OCI-LY3 (cell line): ENCODE measurements around the gene ERO1A.

Source experiments
- H2AFZ ChIP-seq: fragments of 200-600, 300-600 bp; shearing (Covaris generic); 2 replicates; pipeline ENCODE4 v1.6.0; 2014; ENCODE audit warnings: antibody characterized with exemption, low read depth, low read length
- H3K27ac ChIP-seq: fragments of 200-600, 300-600 bp; sonication (generic); 2 replicates; pipeline ENCODE4 v1.5.1; 2014; ENCODE audit warnings: mild to moderate bottlenecking, low read length, moderate library complexity, mixed read lengths
- H3K27me3 ChIP-seq: fragments of 200-600, 300-600 bp; sonication (generic); 2 replicates; pipeline ENCODE4 v1.6.1; 2014; ENCODE audit warnings: low read depth, low read length, mixed read lengths
- H3K36me3 ChIP-seq: fragments of 200-600, 300-600 bp; sonication (generic); replicated peaks from 2 replicates; pipeline ENCODE3; 2014; ENCODE audit warnings: low read depth, low read length, mixed read lengths
- H3K4me1 ChIP-seq: fragments of 300-600, 200-600 bp; sonication (generic); 2 replicates; pipeline ENCODE4 v1.6.1; 2014; ENCODE audit warnings: low read length, mixed read lengths
- H3K4me2 ChIP-seq: fragments of 200-600, 300-600 bp; sonication (generic); 2 replicates; pipeline ENCODE4 v1.6.1; 2014; ENCODE audit warnings: low read length, mixed read lengths
- H3K4me3 ChIP-seq: fragments of 300-600, 200-600 bp; sonication (generic); 2 replicates; pipeline ENCODE4 v1.5.1; 2014; ENCODE audit warnings: antibody characterized with exemption, mild to moderate bottlenecking, low read length, moderate library complexity
- H3K79me2 ChIP-seq: fragments of 300-600, 200-600 bp; shearing (Covaris generic); 2 replicates; pipeline ENCODE4 v1.6.1; 2014; ENCODE audit warnings: mild to moderate bottlenecking, low read length, mixed read lengths
- H3K9ac ChIP-seq: fragments of 300-600, 200-600 bp; shearing (Covaris generic); 2 replicates; pipeline ENCODE4 v1.6.0; 2014; ENCODE audit warnings: mild to moderate bottlenecking, low read length, moderate library complexity
- H3K9me3 ChIP-seq: fragments of 200-600, 300-600 bp; shearing (Covaris generic); 2 replicates; pipeline ENCODE4 v1.6.1; 2014; ENCODE audit warnings: low read length, mixed read lengths; ENCODE audit not compliant: insufficient read depth
- H4K20me1 ChIP-seq: fragments of 200-600, 300-600 bp; sonication (generic); 2 replicates; pipeline ENCODE4 v1.6.1; 2016; ENCODE audit warnings: low read length, mixed read lengths; ENCODE audit not compliant: insufficient read depth
- CTCF ChIP-seq: fragments of 200-600, 300-600 bp; sonication (generic); IDR thresholded peaks from 2 replicates; pipeline ENCODE4 v1.5.1; 2014; ENCODE audit warnings: antibody characterized with exemption, low read length, low read depth
- EZH2phosphoT487 ChIP-seq: fragments of 200-600 bp; shearing (Covaris generic); IDR thresholded peaks from 2 replicates; pipeline ENCODE4 v1.6.1; 2018; ENCODE audit warnings: antibody characterized with exemption, mixed run types, low read depth

ERO1A gene

DNA sequence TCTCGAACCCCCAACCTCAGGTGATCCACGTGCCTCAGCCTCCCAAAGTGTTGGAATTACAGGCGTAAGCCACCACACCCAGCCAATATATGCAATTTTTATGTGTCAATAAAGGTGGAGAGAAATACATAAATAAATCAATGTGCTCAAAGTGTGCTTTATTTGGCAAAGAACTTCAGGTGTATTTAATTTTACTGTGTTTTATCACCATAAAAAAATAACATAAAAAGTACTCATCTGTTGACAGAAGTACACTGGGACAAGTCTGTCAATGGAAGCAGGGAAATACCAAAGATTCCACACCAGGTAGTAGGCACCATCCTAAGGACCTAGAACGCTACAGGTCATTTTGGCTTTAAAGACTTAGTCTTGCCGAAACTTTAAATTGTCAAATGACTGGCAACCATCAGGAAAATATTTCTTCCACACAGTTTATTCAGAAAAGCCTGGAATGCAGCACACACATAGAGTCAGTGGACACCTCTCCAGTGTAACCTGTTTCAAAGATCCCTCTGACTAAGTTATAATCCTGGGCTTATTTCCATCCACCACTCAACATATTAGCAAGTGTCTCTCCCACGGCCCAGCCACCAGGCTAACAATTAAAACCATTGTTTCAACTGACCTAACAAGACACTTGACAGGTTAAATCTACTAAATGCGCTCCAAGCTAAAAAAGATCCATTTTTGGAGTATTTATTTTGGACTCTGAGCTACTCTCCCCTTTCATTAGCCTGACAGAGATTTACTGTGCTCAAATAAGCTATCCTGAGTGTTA is 4.2 kb downstream of the ERO1A start:
- Histone ChIP-seq H3K4me3 (no peak overlapping the region), H3K79me2 (peaks cover 93% of the 10 kb centered on the region), H3K9ac (no peak overlapping the region), H3K4me2 (no peak overlapping the region), H3K27me3 (no peaks in the 10 kb centered on the region), H4K20me1 (peaks cover 72% of the 10 kb centered on the region), H3K36me3 (peaks cover 5% of the 10 kb centered on the region), H3K4me1 (peaks cover 10% of the 10 kb centered on the region), H3K27ac (no peak overlapping the region), H2AFZ (no peak overlapping the region), H3K9me3 (no peaks in the 10 kb centered on the region)
- TF ChIP-seq CTCF (no peak), EZH2phosphoT487 (no peak)

DNA sequence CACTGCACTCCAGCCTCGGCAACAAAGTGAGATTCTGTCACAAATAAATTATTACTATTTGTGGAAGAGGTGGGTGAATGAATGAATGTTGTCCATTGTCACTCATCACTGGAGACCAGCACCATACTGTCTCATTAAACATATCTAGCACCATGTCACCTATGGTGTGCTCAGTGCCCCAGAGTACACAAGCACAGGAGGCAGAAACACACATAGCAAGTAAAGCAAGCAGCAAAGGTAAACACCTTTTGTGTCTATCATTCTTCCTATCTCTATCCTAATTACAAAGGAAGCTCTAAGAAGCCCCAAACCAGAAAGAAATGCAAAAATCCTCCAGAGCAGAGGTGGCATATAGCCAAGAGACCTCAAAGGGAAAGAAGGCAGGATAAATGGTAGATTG is 9.2 kb downstream of the ERO1A start:
- TF ChIP-seq CTCF (no peak), EZH2phosphoT487 (no peak)
- Histone ChIP-seq H4K20me1 (peaks cover 66% of the 10 kb centered on the region), H3K27me3 (no peaks in the 10 kb centered on the region), H3K9me3 (no peaks in the 10 kb centered on the region), H3K79me2 (peaks cover 84% of the 10 kb centered on the region), H2AFZ (no peak overlapping the region), H3K36me3 (peaks cover 5% of the 10 kb centered on the region), H3K4me1 (no peaks in the 10 kb centered on the region), H3K9ac (no peak overlapping the region), H3K4me3 (no peak overlapping the region), H3K27ac (no peak overlapping the region), H3K4me2 (no peak overlapping the region)

GRCh38 chr14:52683985-52684520 is 11.3 kb downstream of the ERO1A start:
- H4K20me1 ChIP-seq: peaks cover 55% of the 10 kb centered on the region
- peaks cover 10% of the 10 kb centered on the region for H3K36me3 ChIP-seq
- H3K4me1 ChIP-seq: no peaks in the 10 kb centered on the region
- H3K9ac ChIP-seq: no peak overlapping the region
- H3K27ac ChIP-seq: no peak overlapping the region
- H3K27me3 ChIP-seq: no peaks in the 10 kb centered on the region
- TF ChIP-seq CTCF: no peak
- no peak for TF ChIP-seq EZH2phosphoT487
- no peak overlapping the region for H2AFZ ChIP-seq
- H3K4me2 ChIP-seq: no peak overlapping the region
- H3K4me3 ChIP-seq: no peak overlapping the region
- peaks cover 63% of the 10 kb centered on the region for H3K79me2 ChIP-seq
- no peaks in the 10 kb centered on the region for H3K9me3 ChIP-seq

GRCh38 chr14:52678591-52678990 is 16.8 kb downstream of the ERO1A start:
- Histone ChIP-seq H3K4me1 (no peaks in the 10 kb centered on the region), H3K4me2 (no peak overlapping the region), H3K27me3 (no peaks in the 10 kb centered on the region), H3K79me2 (peaks cover 9% of the 10 kb centered on the region; the same call in 1 of the 2 replicates), H3K9ac (no peak overlapping the region), H3K36me3 (peaks cover 38% of the 10 kb centered on the region), H2AFZ (no peak overlapping the region), H3K27ac (no peak overlapping the region), H3K4me3 (no peak overlapping the region), H4K20me1 (peaks cover 9% of the 10 kb centered on the region; the same call in 1 of the 2 replicates), H3K9me3 (no peaks in the 10 kb centered on the region)
- TF ChIP-seq CTCF (no peak), EZH2phosphoT487 (no peak)
